RWPE1 (cell line): ENCODE data around the gene NIPAL4.
"Not testable (repeated sequence)": the region's sequence is repeated elsewhere in the genome, so short reads cannot be mapped to it uniquely, and the experiment has no call there.

Source experiments
- CTCF ChIA-PET: fragments of 350-600 bp; sonication (Branson Sonifier 250); formaldehyde crosslinking; extraction: SDS; loops from one replicate; lab custom pipeline; 2021; lab: Yijun Ruan, JAX
- POLR2A ChIA-PET: fragments of 400-600 bp; formaldehyde crosslinking; extraction: SDS; loops from one replicate; lab custom pipeline; 2020; ENCODE audit warnings: antibody characterized with exemption; ENCODE audit not compliant: low non-redundant PET; lab: Yijun Ruan, JAX
- DNase-seq: peaks from one replicate; pipeline ENCODE4 v3.0.0; 2012; ENCODE audit warnings: low spot score
- H3K27ac ChIP-seq: fragments of 450-650 bp; 2 replicates; pipeline ENCODE4 v1.5.1; 2017
- TF ChIP-seq, protein P1 (sequence below): fragments of 450-650 bp; conservative IDR thresholded peaks from 2 replicates; pipeline ENCODE4 v1.5.1; 2017; ENCODE audit warnings: low read depth, mild to moderate bottlenecking

NIPAL4 gene

GRCh38 chr5:157481666-157482065 is 21.7 kb downstream of the NIPAL4 start:
- POLR2A ChIA-PET, result no interaction called here
- CTCF ChIA-PET, result interaction anchor here (1.5 to 1.8 kb wide), 2 partner anchors 10 to 49 kb away, joined by 10 read pairs; no protein-coding TSS in a partner anchor

DNA sequence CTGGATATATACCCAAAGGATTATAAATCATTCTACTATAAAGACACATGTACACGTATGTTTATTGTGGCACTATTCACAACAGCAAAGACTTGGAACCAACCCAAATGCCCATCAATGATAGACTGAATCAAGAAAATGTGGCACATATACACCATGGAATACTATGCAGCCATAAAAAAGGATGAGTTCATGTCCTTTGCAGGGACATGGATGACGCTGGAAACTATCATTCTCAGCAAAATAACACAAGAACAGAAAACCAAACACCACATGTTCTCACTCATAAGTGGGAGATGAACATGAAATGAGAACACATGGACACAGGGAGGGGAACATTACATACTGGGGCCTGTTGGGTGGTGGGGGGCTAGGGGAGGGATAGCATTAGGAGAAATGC is 22.7 kb downstream of the NIPAL4 start:
- POLR2A ChIA-PET, CTCF ChIA-PET, H3K27ac ChIP-seq, DNase-seq: not testable (repeated sequence)

More at GRCh38 chr5:157481666-157482065, 21.7 kb downstream of the NIPAL4 start:
- DNase-seq, result no peak
- TF ChIP-seq, protein P1, sequence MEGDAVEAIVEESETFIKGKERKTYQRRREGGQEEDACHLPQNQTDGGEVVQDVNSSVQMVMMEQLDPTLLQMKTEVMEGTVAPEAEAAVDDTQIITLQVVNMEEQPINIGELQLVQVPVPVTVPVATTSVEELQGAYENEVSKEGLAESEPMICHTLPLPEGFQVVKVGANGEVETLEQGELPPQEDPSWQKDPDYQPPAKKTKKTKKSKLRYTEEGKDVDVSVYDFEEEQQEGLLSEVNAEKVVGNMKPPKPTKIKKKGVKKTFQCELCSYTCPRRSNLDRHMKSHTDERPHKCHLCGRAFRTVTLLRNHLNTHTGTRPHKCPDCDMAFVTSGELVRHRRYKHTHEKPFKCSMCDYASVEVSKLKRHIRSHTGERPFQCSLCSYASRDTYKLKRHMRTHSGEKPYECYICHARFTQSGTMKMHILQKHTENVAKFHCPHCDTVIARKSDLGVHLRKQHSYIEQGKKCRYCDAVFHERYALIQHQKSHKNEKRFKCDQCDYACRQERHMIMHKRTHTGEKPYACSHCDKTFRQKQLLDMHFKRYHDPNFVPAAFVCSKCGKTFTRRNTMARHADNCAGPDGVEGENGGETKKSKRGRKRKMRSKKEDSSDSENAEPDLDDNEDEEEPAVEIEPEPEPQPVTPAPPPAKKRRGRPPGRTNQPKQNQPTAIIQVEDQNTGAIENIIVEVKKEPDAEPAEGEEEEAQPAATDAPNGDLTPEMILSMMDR, result no peak
- H3K27ac ChIP-seq, result no peak overlapping the region

DNA sequence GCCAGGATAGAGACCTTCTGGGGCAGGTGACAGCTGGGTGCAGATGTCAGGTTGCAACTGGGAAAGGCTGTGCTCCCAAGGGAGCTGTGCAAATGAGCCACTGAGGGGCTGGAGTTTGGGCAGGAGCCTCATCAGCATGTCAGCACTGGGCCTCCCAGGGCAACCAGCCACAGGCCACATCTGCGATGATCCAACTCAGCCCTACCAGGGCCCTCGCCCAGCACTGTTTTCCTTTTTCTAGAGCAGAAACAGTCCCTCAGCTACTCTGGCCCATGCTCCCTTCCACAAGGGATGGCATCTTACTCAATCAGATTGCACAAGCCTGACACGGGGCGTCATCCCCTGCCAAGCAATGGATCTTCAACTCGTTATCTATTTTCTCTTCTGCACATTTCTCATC is 24.8 kb downstream of the NIPAL4 start:
- TF ChIP-seq, protein P1, result no peak
- CTCF ChIA-PET, result interaction anchor here (0.6 to 2.7 kb wide), 8 partner anchors 8 to 516 kb away, joined by 3 to 8 read pairs (median 3); partner anchors contain the start of gene LSM11
- DNase-seq, result no peak
- POLR2A ChIA-PET, result no interaction called here
- no peak overlapping the region for H3K27ac ChIP-seq

DNA sequence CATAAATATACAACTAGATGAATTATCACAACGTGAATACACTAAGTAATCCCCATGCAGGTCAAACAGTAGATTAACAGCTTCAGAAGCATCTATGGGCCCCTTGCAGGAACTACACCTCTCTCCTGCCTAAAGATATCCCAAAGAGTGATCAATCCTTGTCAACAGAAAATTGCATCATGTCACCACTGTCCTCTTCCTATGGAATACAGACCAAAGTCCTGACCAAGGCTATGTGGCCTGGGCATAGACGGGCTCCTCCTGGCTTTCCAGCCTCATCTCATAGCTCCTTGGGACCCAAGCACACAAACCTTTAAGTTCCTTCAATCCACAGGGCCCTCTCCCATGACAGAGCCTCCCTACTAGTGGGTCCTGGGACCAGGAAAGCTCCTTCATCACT is 25.3 kb downstream of the NIPAL4 start:
- POLR2A ChIA-PET, result no interaction called here
- no peak overlapping the region for H3K27ac ChIP-seq
- CTCF ChIA-PET, result interaction anchor here (0.6 to 2.7 kb wide), 8 partner anchors 8 to 516 kb away, joined by 3 to 8 read pairs (median 3); partner anchors contain the start of gene LSM11
- no peak for DNase-seq
- TF ChIP-seq, protein P1, result no peak

DNA sequence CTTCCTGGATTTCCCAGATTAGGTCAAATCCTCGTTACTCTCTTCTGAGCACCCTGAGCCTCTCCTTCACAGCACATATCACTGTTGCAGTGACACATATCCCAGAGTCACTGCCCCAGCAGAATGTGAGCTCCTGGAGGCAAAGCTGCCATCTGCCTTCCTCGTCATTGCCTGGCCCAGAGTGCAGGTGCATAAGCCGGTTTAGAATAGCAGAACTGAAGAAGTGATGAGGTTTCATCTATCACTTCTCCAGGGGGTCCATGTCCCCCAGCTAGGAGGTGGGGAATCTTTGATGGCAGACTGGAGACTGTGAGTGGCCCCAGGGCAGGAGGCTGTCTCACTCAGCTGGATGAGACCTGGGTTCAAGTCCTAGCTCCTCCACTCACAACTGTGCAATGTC is 25.8 kb downstream of the NIPAL4 start:
- no peak for DNase-seq
- POLR2A ChIA-PET, result no interaction called here
- H3K27ac ChIP-seq, result no peak overlapping the region
- TF ChIP-seq, protein P1, result no peak
- CTCF ChIA-PET, result interaction anchor here (0.8 to 2.7 kb wide), 3 partner anchors 9 to 258 kb away, joined by 3 to 8 read pairs (median 4); partner anchors contain the start of gene LSM11

GRCh38 chr5:157486221-157486681 is 26.2 kb downstream of the NIPAL4 start:
- DNase-seq, result no peak
- ChIA-PET POLR2A (no interaction called here), CTCF (interaction anchor here (0.8 to 2.7 kb wide), 2 partner anchors 144 to 257 kb away, joined by 3 to 8 read pairs; partner anchors contain the start of gene LSM11)
- TF ChIP-seq, protein P1, result no peak
- no peak overlapping the region for H3K27ac ChIP-seq

GRCh38 chr5:157486861-157487260 is 26.8 kb downstream of the NIPAL4 start:
- no peak for DNase-seq
- no peak overlapping the region for H3K27ac ChIP-seq
- ChIA-PET POLR2A (no interaction called here), CTCF (no interaction called here)
- TF ChIP-seq, protein P1, result no peak
